Rectal smooth muscle tissue (tissue), 1 donor: ENCODE data around the gene CUBN.

Source experiments
- H3K27ac ChIP-seq: one replicate; pipeline ENCODE4 v1.7.0; 2013; ENCODE audit warnings: low read depth, low read length, inconsistent platforms
- H3K27me3 ChIP-seq: one replicate; pipeline ENCODE4 v1.7.0; 2013; ENCODE audit warnings: low read length; ENCODE audit not compliant: control insufficient read depth, insufficient read depth
- H3K36me3 ChIP-seq: one replicate; pipeline ENCODE4 v1.7.0; 2013; ENCODE audit warnings: low read length; ENCODE audit not compliant: control insufficient read depth, insufficient read depth
- H3K4me1 ChIP-seq: one replicate; pipeline ENCODE4 v1.7.0; 2013; ENCODE audit warnings: low read length; ENCODE audit not compliant: control insufficient read depth, insufficient read depth
- H3K4me3 ChIP-seq: one replicate; pipeline ENCODE4 v1.7.0; 2013; ENCODE audit warnings: low read length
- H3K9ac ChIP-seq: one replicate; pipeline ENCODE4 v1.7.0; 2013; ENCODE audit warnings: low read length

The CUBN gene

GRCh38 chr10:16789261-16789660, 340.4 kb downstream of the CUBN start:
- Histone ChIP-seq H3K4me3 (no peak overlapping the region), H3K9ac (no peak overlapping the region), H3K27me3 (no peaks in the 10 kb centered on the region), H3K36me3 (no peaks in the 10 kb centered on the region), H3K27ac (no peak overlapping the region), H3K4me1 (no peaks in the 10 kb centered on the region)

GRCh38 chr10:16788778-16789177, 340.8 kb downstream of the CUBN start:
- Histone ChIP-seq H3K36me3 (no peaks in the 10 kb centered on the region), H3K27ac (no peak overlapping the region), H3K27me3 (no peaks in the 10 kb centered on the region), H3K9ac (no peak overlapping the region), H3K4me1 (no peaks in the 10 kb centered on the region), H3K4me3 (no peak overlapping the region)

- Histone ChIP-seq H3K4me1 (no peaks in the 10 kb centered on the region), H3K9ac (no peak overlapping the region), H3K36me3 (no peaks in the 10 kb centered on the region), H3K27ac (no peak overlapping the region), H3K27me3 (no peaks in the 10 kb centered on the region), H3K4me3 (no peak overlapping the region)
Measured at GRCh38 chr10:16788125-16788524, 341.5 kb downstream of the CUBN start.

- H3K27me3 ChIP-seq: no peaks in the 10 kb centered on the region
- no peak overlapping the region for H3K9ac ChIP-seq
- H3K27ac ChIP-seq: no peak overlapping the region
- no peak overlapping the region for H3K4me3 ChIP-seq
- no peaks in the 10 kb centered on the region for H3K4me1 ChIP-seq
- no peaks in the 10 kb centered on the region for H3K36me3 ChIP-seq
Measured at GRCh38 chr10:16787361-16787791, 342.2 kb downstream of the CUBN start.

GRCh38 chr10:16780338-16780880, 349.2 kb downstream of the CUBN start:
- Histone ChIP-seq H3K27me3 (no peaks in the 10 kb centered on the region), H3K36me3 (peaks cover 2% of the 10 kb centered on the region), H3K27ac (no peak overlapping the region), H3K9ac (no peak overlapping the region), H3K4me3 (no peak overlapping the region), H3K4me1 (no peaks in the 10 kb centered on the region)

- Histone ChIP-seq H3K4me1 (no peaks in the 10 kb centered on the region), H3K4me3 (no peak overlapping the region), H3K27me3 (no peaks in the 10 kb centered on the region), H3K36me3 (peaks cover 2% of the 10 kb centered on the region), H3K9ac (no peak overlapping the region), H3K27ac (no peak overlapping the region)
Measured at GRCh38 chr10:16779384-16779915, 350.2 kb downstream of the CUBN start.

- Histone ChIP-seq H3K27ac (no peak overlapping the region), H3K36me3 (peaks cover 2% of the 10 kb centered on the region), H3K9ac (no peak overlapping the region), H3K4me3 (no peak overlapping the region), H3K4me1 (no peaks in the 10 kb centered on the region), H3K27me3 (no peaks in the 10 kb centered on the region)
Measured at GRCh38 chr10:16777473-16778370, 351.9 kb downstream of the CUBN start.

- Histone ChIP-seq H3K4me3 (no peak overlapping the region), H3K27me3 (no peaks in the 10 kb centered on the region), H3K4me1 (no peaks in the 10 kb centered on the region), H3K36me3 (peaks cover 2% of the 10 kb centered on the region), H3K9ac (no peak overlapping the region), H3K27ac (no peak overlapping the region)
Measured at GRCh38 chr10:16776896-16777295, 352.7 kb downstream of the CUBN start.
